Prostate gland (tissue), 2 donors: Measurements from ENCODE around the gene APOLD1.

ENCODE experiments used
- CTCF ChIP-seq, 4 experiments: fragments of 200-600 bp in 2 of 4; fragments of 450-650 bp in 2 of 4; sonication (generic) in 2 of 4; IDR thresholded peaks; 1 replicate in 3 of 4; 2 replicates in 1 of 4; pipeline ENCODE4 v1.5.1; 2016 to 2019; ENCODE audit warnings: antibody characterized with exemption in 4 of 4, mild to moderate bottlenecking in 2 of 4, moderate library complexity in 2 of 4
- POLR2A ChIP-seq: fragments of 450-650 bp; IDR thresholded peaks from one replicate; pipeline ENCODE4 v1.6.1; 2016; ENCODE audit warnings: antibody characterized with exemption, mild to moderate bottlenecking

DNA sequence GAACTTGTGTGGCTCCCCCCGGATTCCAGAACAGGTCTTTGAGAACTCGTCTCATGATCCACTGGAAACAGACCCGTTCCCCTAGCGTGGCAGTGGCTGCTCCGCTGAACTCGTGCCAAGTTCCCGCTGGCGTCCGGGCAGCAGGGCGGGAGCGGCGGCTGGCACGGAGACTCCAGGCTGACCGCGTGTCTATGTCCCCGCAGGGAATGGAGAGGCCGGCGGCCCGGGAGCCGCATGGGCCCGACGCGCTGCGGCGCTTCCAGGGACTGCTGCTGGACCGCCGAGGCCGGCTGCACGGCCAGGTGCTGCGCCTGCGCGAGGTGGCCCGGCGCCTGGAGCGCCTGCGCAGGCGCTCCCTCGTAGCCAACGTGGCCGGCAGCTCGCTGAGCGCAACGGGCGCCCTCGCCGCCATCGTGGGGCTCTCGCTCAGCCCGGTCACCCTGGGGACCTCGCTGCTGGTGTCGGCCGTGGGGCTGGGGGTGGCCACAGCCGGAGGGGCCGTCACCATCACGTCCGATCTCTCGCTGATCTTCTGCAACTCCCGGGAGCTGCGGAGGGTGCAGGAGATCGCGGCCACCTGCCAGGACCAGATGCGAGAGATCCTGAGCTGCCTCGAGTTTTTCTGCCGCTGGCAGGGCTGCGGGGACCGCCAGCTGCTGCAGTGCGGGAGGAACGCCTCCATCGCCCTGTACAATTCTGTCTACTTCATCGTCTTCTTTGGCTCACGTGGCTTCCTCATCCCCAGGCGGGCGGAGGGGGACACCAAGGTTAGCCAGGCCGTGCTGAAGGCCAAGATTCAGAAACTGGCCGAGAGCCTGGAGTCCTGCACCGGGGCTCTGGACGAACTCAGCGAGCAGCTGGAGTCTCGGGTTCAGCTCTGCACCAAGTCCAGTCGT is 1.5 kb downstream of the APOLD1 start:
- TF ChIP-seq POLR2A (peak; percentile 91), CTCF (IDR thresholded peaks at IDR 0.05) (peak in 2 of 4 experiments; percentile 44 to 45)
